HepG2 (cell line): Measurements from ENCODE around the gene HK2. TPM values are rescaled to one million over a fixed set of nuclear protein-coding genes. Genes with fewer than 3 reads are reported as not detected.

ENCODE experiments used
- ARID3A ChIP-seq: IDR thresholded peaks from 2 replicates; pipeline ENCODE4 v1.6.1; 2012; ENCODE audit warnings: low read depth, low read length, improper control_type of control experiment
- DNMT1 ChIP-seq: sonication (generic); formaldehyde crosslinking; IDR thresholded peaks from 2 replicates; pipeline ENCODE4 v1.5.1; 2020; ENCODE audit warnings: mild to moderate bottlenecking, missing genetic modification reagents
- FOSL2 ChIP-seq: sonication (generic); formaldehyde crosslinking; IDR thresholded peaks from 2 replicates; pipeline ENCODE4 v1.4.0; 2020; ENCODE audit warnings: missing genetic modification reagents
- JARID2 ChIP-seq: sonication (generic); formaldehyde crosslinking; IDR thresholded peaks from 2 replicates; pipeline ENCODE4 v1.8.1; 2023; ENCODE audit warnings: missing genetic modification reagents, inconsistent platforms; ENCODE audit not compliant: insufficient replicate concordance
- MYPOP ChIP-seq: sonication (generic); formaldehyde crosslinking; IDR thresholded peaks from 2 replicates; pipeline ENCODE4 v1.8.1; 2023; ENCODE audit warnings: mild to moderate bottlenecking, moderate library complexity, missing genetic modification reagents
- NFIB ChIP-seq: sonication (generic); formaldehyde crosslinking; IDR thresholded peaks from 2 replicates; pipeline ENCODE4 v1.9.0; 2021; ENCODE audit warnings: missing genetic modification reagents, mild to moderate bottlenecking, borderline replicate concordance
- SALL2 ChIP-seq: sonication (generic); formaldehyde crosslinking; IDR thresholded peaks from 2 replicates; pipeline ENCODE4 v1.8.1; 2023; ENCODE audit warnings: mild to moderate bottlenecking, missing genetic modification reagents, inconsistent platforms
- SRSF1 ChIP-seq: fragments of 200-400 bp; formaldehyde crosslinking; optimal IDR thresholded peaks from 2 replicates; pipeline ENCODE3; 2017; ENCODE audit warnings: mild to moderate bottlenecking, low read depth, low read length, moderate library complexity
- TCF7 ChIP-seq: sonication (generic); IDR thresholded peaks from 2 replicates; pipeline ENCODE4 v1.6.1; 2016; ENCODE audit warnings: antibody characterized with exemption, low read depth
- TEAD3 ChIP-seq: optimal IDR thresholded peaks from 2 replicates; pipeline ENCODE3; 2016; ENCODE audit warnings: borderline replicate concordance
- TFDP1 ChIP-seq: IDR thresholded peaks from 2 replicates; pipeline ENCODE4 v1.6.1; 2016; ENCODE audit warnings: missing compliant biosample characterization, missing genetic modification reagents, borderline replicate concordance
- ZFP36L1 ChIP-seq: sonication (generic); formaldehyde crosslinking; IDR thresholded peaks from 2 replicates; pipeline ENCODE4 v1.8.0; 2022; ENCODE audit warnings: mild to moderate bottlenecking, missing genetic modification reagents, moderate library complexity
- ZFP91 ChIP-seq: sonication (generic); formaldehyde crosslinking; IDR thresholded peaks from 2 replicates; pipeline ENCODE4 v1.9.0; 2022; ENCODE audit warnings: missing genetic modification reagents, mild to moderate bottlenecking, borderline replicate concordance
- ZNF18 ChIP-seq: sonication (generic); formaldehyde crosslinking; IDR thresholded peaks from 2 replicates; pipeline ENCODE4 v1.8.0; 2022; ENCODE audit warnings: mild to moderate bottlenecking, missing genetic modification reagents; ENCODE audit not compliant: insufficient replicate concordance
- ZNF225 ChIP-seq: sonication (generic); formaldehyde crosslinking; IDR thresholded peaks from 2 replicates; pipeline ENCODE4 v1.4.0; 2020; ENCODE audit warnings: mild to moderate bottlenecking, missing genetic modification reagents
- ZNF549 ChIP-seq: sonication (generic); formaldehyde crosslinking; IDR thresholded peaks from 2 replicates; pipeline ENCODE4 v1.5.0; 2020; ENCODE audit warnings: missing genetic modification reagents
- ZNF562 ChIP-seq: sonication (generic); formaldehyde crosslinking; IDR thresholded peaks from 2 replicates; pipeline ENCODE4 v1.8.0; 2022; ENCODE audit warnings: missing genetic modification reagents, borderline replicate concordance
- ZNF678 ChIP-seq: sonication (generic); formaldehyde crosslinking; IDR thresholded peaks from 2 replicates; pipeline ENCODE4 v1.4.0; 2020; ENCODE audit warnings: mild to moderate bottlenecking, missing genetic modification reagents
- ZNF883 ChIP-seq: sonication (generic); formaldehyde crosslinking; IDR thresholded peaks from 2 replicates; pipeline ENCODE4 v1.5.1; 2020; ENCODE audit warnings: mild to moderate bottlenecking, missing genetic modification reagents; ENCODE audit errors: not compliant biosample characterization
- ZNF891 ChIP-seq: sonication (generic); formaldehyde crosslinking; IDR thresholded peaks from 2 replicates; pipeline ENCODE4 v1.5.0; 2020; ENCODE audit warnings: mild to moderate bottlenecking, missing genetic modification reagents
- polyA plus RNA-seq, 8 experiments: library from polyadenylated mRNA; depleted of rRNA in 3 of 8; stranded (reverse) in 7 of 8; unstranded in 1 of 8; fragments of >200 nt; fragmentation: Illumina TruSeq in 4 of 8; extraction: Trizol in 4 of 8; gene quantifications; 2 replicates each; pipeline versions ENCODE4 v1.2.1 to v1.2.3, GENCODE V29; 2011 to 2016; ENCODE audit warnings: low read depth in 4 of 8, missing spikeins in 1 of 8, mixed read lengths in 1 of 8; ENCODE audit not compliant: insufficient read depth in 1 of 8
- total RNA-seq, 5 experiments: library from RNA; depleted of rRNA; stranded (reverse); fragments of >200 nt; fragmentation: Illumina TruSeq; extraction: Trizol; gene quantifications; 2 replicates each; pipeline ENCODE4 v1.2.3, GENCODE V29; 2016; ENCODE audit warnings: low read depth in 1 of 5

HK2 gene
- total and polyA plus RNA-seq, 2 of the 13 experiments (the other 11 are each of a cell fraction or from before 2014, with no cell fraction given): 13.2 to 101 TPM

- TF ChIP-seq MYPOP (CRISPR knock-in tag): no peak
- TF ChIP-seq ZNF562: no peak
- TF ChIP-seq DNMT1 (CRISPR knock-in tag): 0 out of 2 replicates have a peak, but pooled peaks have one; percentile 44
- TF ChIP-seq ZNF891: 0 out of 2 replicates have a peak, but pooled peaks have one; percentile 11
- TF ChIP-seq ZNF883 (CRISPR knock-in tag): peak; percentile 31
- TF ChIP-seq ZFP91 (CRISPR knock-in tag): peak; percentile 29; the same call in 1 of the 2 replicates
- TF ChIP-seq FOSL2: 0 out of 2 replicates have a peak, but pooled peaks have one; percentile 17
- TF ChIP-seq ZNF225 (CRISPR knock-in tag): peak; percentile 43; the same call in 1 of the 2 replicates
- TF ChIP-seq NFIB (CRISPR knock-in tag): no peak
- 0 out of 2 replicates have a peak, but pooled peaks have one; percentile 17 for TF ChIP-seq ARID3A
- TF ChIP-seq TCF7: no peak
- TF ChIP-seq ZNF18 (CRISPR knock-in tag): no peak
- TF ChIP-seq TFDP1 (CRISPR knock-in tag): no peak
- no peak for TF ChIP-seq JARID2 (CRISPR knock-in tag)
- peak; percentile 55; the same call in 1 of the 2 replicates for TF ChIP-seq ZFP36L1 (CRISPR knock-in tag)
- 0 out of 2 replicates have a peak, but pooled peaks have one; percentile 50 for TF ChIP-seq SALL2 (CRISPR knock-in tag)
- TF ChIP-seq ZNF678 (CRISPR knock-in tag): no peak
- no peak for TF ChIP-seq TEAD3 (CRISPR knock-in tag)
- TF ChIP-seq ZNF549 (CRISPR knock-in tag): no peak
- TF ChIP-seq SRSF1: peak; percentile 58
Measured at GRCh38 chr2:74919827-74920226, 85.9 kb downstream of the HK2 start (continued).
